Endodermal cell (in vitro differentiated cells): ENCODE data around the gene PRKAG2. TPM values are rescaled to one million over a fixed set of nuclear protein-coding genes. Genes with fewer than 3 reads are reported as not detected.

ENCODE experiments used
- DNase-seq: peaks from one replicate; pipeline ENCODE4 v3.0.0-alpha.2; 2017
- H3K27ac ChIP-seq: 2 replicates; pipeline ENCODE4 v1.5.1; 2013; ENCODE audit warnings: mild to moderate bottlenecking, low read depth, low read length, moderate library complexity
- H3K27me3 ChIP-seq: 2 replicates; pipeline ENCODE4 v1.6.1; 2013; ENCODE audit warnings: mild to moderate bottlenecking, low read length, moderate library complexity; ENCODE audit not compliant: insufficient read depth, control insufficient read depth, poor library complexity, severe bottlenecking
- H3K36me3 ChIP-seq: 2 replicates; pipeline ENCODE4 v1.7.0; 2013; ENCODE audit warnings: mild to moderate bottlenecking, low read length, moderate library complexity; ENCODE audit not compliant: control insufficient read depth, insufficient read depth
- H3K4me1 ChIP-seq: one replicate; pipeline ENCODE4 v1.7.0; 2013; ENCODE audit warnings: low read length; ENCODE audit not compliant: control insufficient read depth, insufficient read depth
- H3K4me3 ChIP-seq: 2 replicates; pipeline ENCODE4 v1.5.1; 2013; ENCODE audit warnings: mild to moderate bottlenecking, low read length, moderate library complexity
- H3K9ac ChIP-seq: 2 replicates; pipeline ENCODE4 v1.6.1; 2013; ENCODE audit warnings: mild to moderate bottlenecking, low read length, moderate library complexity; ENCODE audit not compliant: poor library complexity, severe bottlenecking; ENCODE audit errors: extremely low read depth
- H3K9me3 ChIP-seq: 2 replicates; pipeline ENCODE4 v1.6.1; 2013; ENCODE audit warnings: mild to moderate bottlenecking, low read length, moderate library complexity; ENCODE audit not compliant: control insufficient read depth
- H3K27ac Mint-ChIP-seq: 2 replicates; pipeline ENCODE4 v1.8.0; 2020; ENCODE audit warnings: mixed read lengths
- H3K27me3 Mint-ChIP-seq: 2 replicates; pipeline ENCODE4 v1.8.0; 2021; ENCODE audit warnings: mild to moderate bottlenecking, mixed read lengths; ENCODE audit not compliant: insufficient read depth
- H3K36me3 Mint-ChIP-seq: 2 replicates; pipeline ENCODE4 v1.8.0; 2020; ENCODE audit warnings: low read depth, mixed read lengths
- H3K4me1 Mint-ChIP-seq: 2 replicates; pipeline ENCODE4 v1.8.0; 2020; ENCODE audit warnings: mixed read lengths
- H3K4me3 Mint-ChIP-seq: 2 replicates; pipeline ENCODE4 v1.8.0; 2020; ENCODE audit warnings: mild to moderate bottlenecking, moderate library complexity, mixed read lengths
- H3K9me3 Mint-ChIP-seq: 2 replicates; pipeline ENCODE4 v1.8.0; 2020; ENCODE audit warnings: mild to moderate bottlenecking, mixed read lengths
- WGBS, 2 experiments: methylation state at CpG; one replicate each; pipeline versions ENCODE4 v1.1.5 to v1.1.7; 2013; ENCODE audit warnings: missing lambda C conversion rate in 2 of 2, mixed read lengths in 1 of 2; ENCODE audit not compliant: insufficient coverage in 1 of 2, insufficient read length in 1 of 2; 5-methylcytosine and 5-hydroxymethylcytosine counted together
- total RNA-seq, 2 donors: library from RNA; stranded (reverse); fragmentation: NEBNext Ultra II Directional in 1 of 2; extraction: Animal tissue kit (Norgen Biotek cat#: 25700) in 1 of 2; gene quantifications; 2 replicates in 1 of 2; 3 replicates in 1 of 2; pipeline ENCODE4 v1.2.1, GENCODE V29; 2021
- TF ChIP-seq, protein P1 (sequence below): fragments of 200-600 bp; sonication (generic); conservative IDR thresholded peaks from 2 replicates; pipeline ENCODE4 v1.5.0; 2021; ENCODE audit warnings: antibody characterized with exemption, mild to moderate bottlenecking

Gene PRKAG2
- total RNA-seq, 2 donors from 2014 or later, result 17.2 to 20.7 TPM

GRCh38 chr7:151905353-151905752, 28.4 kb upstream of the PRKAG2 start:
- Mint-ChIP-seq H3K27me3 (peaks cover 26% of the 10 kb centered on the region), H3K9me3 (peaks cover 6% of the 10 kb centered on the region), H3K27ac (no peak overlapping the region), H3K4me3 (no peak overlapping the region), H3K4me1 (no peaks in the 10 kb centered on the region), H3K36me3 (no peaks in the 10 kb centered on the region)
- TF ChIP-seq, protein P1, sequence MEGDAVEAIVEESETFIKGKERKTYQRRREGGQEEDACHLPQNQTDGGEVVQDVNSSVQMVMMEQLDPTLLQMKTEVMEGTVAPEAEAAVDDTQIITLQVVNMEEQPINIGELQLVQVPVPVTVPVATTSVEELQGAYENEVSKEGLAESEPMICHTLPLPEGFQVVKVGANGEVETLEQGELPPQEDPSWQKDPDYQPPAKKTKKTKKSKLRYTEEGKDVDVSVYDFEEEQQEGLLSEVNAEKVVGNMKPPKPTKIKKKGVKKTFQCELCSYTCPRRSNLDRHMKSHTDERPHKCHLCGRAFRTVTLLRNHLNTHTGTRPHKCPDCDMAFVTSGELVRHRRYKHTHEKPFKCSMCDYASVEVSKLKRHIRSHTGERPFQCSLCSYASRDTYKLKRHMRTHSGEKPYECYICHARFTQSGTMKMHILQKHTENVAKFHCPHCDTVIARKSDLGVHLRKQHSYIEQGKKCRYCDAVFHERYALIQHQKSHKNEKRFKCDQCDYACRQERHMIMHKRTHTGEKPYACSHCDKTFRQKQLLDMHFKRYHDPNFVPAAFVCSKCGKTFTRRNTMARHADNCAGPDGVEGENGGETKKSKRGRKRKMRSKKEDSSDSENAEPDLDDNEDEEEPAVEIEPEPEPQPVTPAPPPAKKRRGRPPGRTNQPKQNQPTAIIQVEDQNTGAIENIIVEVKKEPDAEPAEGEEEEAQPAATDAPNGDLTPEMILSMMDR, result no peak
- no peaks in the 10 kb centered on the region for H3K4me1 ChIP-seq
- no peaks in the 10 kb centered on the region for H3K9me3 ChIP-seq
- no peak for DNase-seq
- no peaks in the 10 kb centered on the region for H3K36me3 ChIP-seq
- H3K27ac ChIP-seq, result no peak overlapping the region
- H3K27me3 ChIP-seq, result no peaks in the 10 kb centered on the region
- H3K9ac ChIP-seq, result no peak overlapping the region
- no peak overlapping the region for H3K4me3 ChIP-seq
- WGBS, 2 experiments, result 90 to 93% methylated on average over 8 to 9 of the region's 9 CpGs

GRCh38 chr7:151904270-151904669, 27.4 kb upstream of the PRKAG2 start:
- H3K27me3 Mint-ChIP-seq, result peaks cover 33% of the 10 kb centered on the region
- DNase-seq, result no peak
- Histone ChIP-seq H3K4me3 (no peak overlapping the region), H3K36me3 (no peaks in the 10 kb centered on the region), H3K4me1 (no peaks in the 10 kb centered on the region), H3K9ac (no peak overlapping the region), H3K27me3 (no peaks in the 10 kb centered on the region), H3K9me3 (no peaks in the 10 kb centered on the region), H3K27ac (no peak overlapping the region)
- peaks cover 6% of the 10 kb centered on the region for H3K9me3 Mint-ChIP-seq
- no peak overlapping the region for H3K27ac Mint-ChIP-seq
- WGBS, 2 experiments, result 89 to 90% methylated on average over 5 to 7 of the region's 7 CpGs
- no peaks in the 10 kb centered on the region for H3K36me3 Mint-ChIP-seq
- H3K4me3 Mint-ChIP-seq, result no peak overlapping the region
- TF ChIP-seq, protein P1, result no peak
- no peaks in the 10 kb centered on the region for H3K4me1 Mint-ChIP-seq

- Histone ChIP-seq H3K36me3 (no peaks in the 10 kb centered on the region), H3K4me1 (no peaks in the 10 kb centered on the region), H3K27ac (no peak overlapping the region), H3K4me3 (no peak overlapping the region), H3K9me3 (no peaks in the 10 kb centered on the region), H3K27me3 (no peaks in the 10 kb centered on the region), H3K9ac (no peak overlapping the region)
- Mint-ChIP-seq H3K4me1 (no peaks in the 10 kb centered on the region), H3K27me3 (peaks cover 35% of the 10 kb centered on the region), H3K9me3 (peaks cover 6% of the 10 kb centered on the region), H3K4me3 (no peak overlapping the region), H3K36me3 (no peaks in the 10 kb centered on the region), H3K27ac (no peak overlapping the region)
- TF ChIP-seq, protein P1, result no peak
- 80 to 83% methylated on average over 4 to 9 of the region's 9 CpGs for whole genome bisulfite sequencing, 2 experiments
- DNase-seq, result no peak
Measured at GRCh38 chr7:151903249-151904032, 26.5 kb upstream of the PRKAG2 start.
